Gastrocnemius medialis (tissue), 4 donors: ENCODE data around the gene TEP1. TPM values are rescaled to one million over a fixed set of nuclear protein-coding genes. Genes with fewer than 3 reads are reported as not detected.

Experiments used
- ATAC-seq, 2 donors: fragments of 150-250 bp; one replicate each; pipeline ENCODE4 v1.9.1; 2016
- DNase-seq, 2 donors: peaks; one replicate each; pipeline ENCODE4 v3.0.0-alpha.2; 2019
- H3K27ac ChIP-seq, 4 donors: fragments of 200-600 bp; sonication (generic); 1 replicate in 1 of 4; 2 replicates in 3 of 4; pipeline ENCODE4 v1.5.1; 2016 to 2018; ENCODE audit warnings: mild to moderate bottlenecking in 2 of 4, moderate library complexity in 1 of 4
- H3K27me3 ChIP-seq, 3 donors: fragments of 200-600 bp; sonication (generic) in 2 of 3; 1 replicate in 1 of 3; 2 replicates in 2 of 3; pipeline versions ENCODE4 v1.5.1 to v1.6.0; 2016 to 2019; ENCODE audit warnings: mild to moderate bottlenecking in 1 of 3, moderate library complexity in 1 of 3
- H3K36me3 ChIP-seq, 2 donors: fragments of 200-600 bp; sonication (generic) in 1 of 2; one replicate each; pipeline ENCODE4 v1.5.1; 2017 to 2018
- H3K4me1 ChIP-seq, 2 donors: fragments of 200-600 bp; sonication (generic) in 1 of 2; one replicate each; pipeline ENCODE4 v1.5.1; 2016 to 2017; ENCODE audit warnings: mild to moderate bottlenecking in 2 of 2
- H3K4me3 ChIP-seq, 4 donors: fragments of 200-600 bp; sonication (generic) in 3 of 4; 1 replicate in 1 of 4; 2 replicates in 3 of 4; pipeline ENCODE4 v1.5.1; 2016 to 2019; ENCODE audit warnings: mild to moderate bottlenecking in 2 of 4
- H3K9me3 ChIP-seq, 3 donors: fragments of 200-600 bp; sonication (generic) in 2 of 3; 1 replicate in 1 of 3; 2 replicates in 2 of 3; pipeline ENCODE4 v1.5.1; 2016 to 2019
- CTCF ChIP-seq, 5 experiments: fragments of 450-650 bp in 3 of 5; fragments of 200-600 bp in 2 of 5; sonication (generic) in 2 of 5; IDR thresholded peaks in 4 of 5; conservative IDR thresholded peaks in 1 of 5; 1 replicate in 4 of 5; 2 replicates in 1 of 5; pipeline ENCODE4 v1.5.1; 2016 to 2019; ENCODE audit warnings: antibody characterized with exemption in 5 of 5, mild to moderate bottlenecking in 3 of 5, moderate library complexity in 3 of 5
- POLR2A ChIP-seq, 2 donors: fragments of 450-650 bp; IDR thresholded peaks; one replicate each; pipeline ENCODE4 v1.6.1; 2017; ENCODE audit warnings: antibody characterized with exemption in 2 of 2, mild to moderate bottlenecking in 2 of 2, moderate library complexity in 2 of 2
- in situ Hi-C, 4 donors: fragments of 200-750 bp; cut with MboI; loops; one replicate each; pipeline versions ENCODE4 v1.15.0 to v1.8.0; 2017; ENCODE audit warnings: low sequenced_read_pairs in 4 of 4
- intact Hi-C: fragments of 100-400 bp; cut with DNase I; formaldehyde crosslinking; loops from one replicate; pipeline ENCODE4 v1.15.1; 2023; ENCODE audit warnings: low total_unique reads
- total RNA-seq, 4 donors: library from RNA; depleted of rRNA; stranded (reverse); fragments of >200 nt; gene quantifications; one replicate each; pipeline versions ENCODE4 v1.1.0 to v1.2.3, GENCODE V29; 2016

The TEP1 gene
- total RNA-seq, 4 donors from 2014 or later: 7.2 to 25.7 (median 12.0) TPM

- Histone ChIP-seq H3K4me1 (peaks cover 12 to 13% of the 10 kb centered on the region in 2 donors), H3K27ac (no peak overlapping the region), H3K27me3 (no peaks in the 10 kb centered on the region), H3K9me3 (no peaks in the 10 kb centered on the region), H3K4me3 (no peak overlapping the region), H3K36me3 (peaks cover 0 to 6% of the 10 kb centered on the region in 2 donors)
- DNase-seq (no peak), ATAC-seq (no peak)
- TF ChIP-seq POLR2A (IDR thresholded peaks at IDR 0.05) (no peak), CTCF (IDR thresholded peaks at IDR 0.05 in 4 of 5, conservative IDR thresholded peaks at IDR 0.05 in 1 of 5) (no peak)
- intact Hi-C loops: no loop called here
- in situ Hi-C loops: no loop called here
Measured at GRCh38 chr14:20440882-20441281, 27.6 kb upstream of the TEP1 start.

GRCh38 chr14:20440465-20440864 lies 27.2 kb upstream of the TEP1 start:
- intact Hi-C loops: no loop called here

GRCh38 chr14:20438664-20439063 lies 25.4 kb upstream of the TEP1 start:
- in situ Hi-C loops (no loop called here), intact Hi-C loops (no loop called here)
- TF ChIP-seq POLR2A (IDR thresholded peaks at IDR 0.05) (no peak), CTCF (IDR thresholded peaks at IDR 0.05 in 4 of 5, conservative IDR thresholded peaks at IDR 0.05 in 1 of 5) (no peak)
- Histone ChIP-seq H3K36me3 (no peaks in the 10 kb centered on the region), H3K27me3 (no peaks in the 10 kb centered on the region), H3K27ac (no peak overlapping the region), H3K9me3 (no peaks in the 10 kb centered on the region), H3K4me3 (no peak overlapping the region), H3K4me1 (peaks cover 32 to 33% of the 10 kb centered on the region in 2 donors)
- no peak for DNase-seq
- ATAC-seq: no peak

More at GRCh38 chr14:20440465-20440864, 27.2 kb upstream of the TEP1 start:
- no peak overlapping the region for H3K4me3 ChIP-seq
- ATAC-seq (no peak), DNase-seq (no peak)
- H3K27me3 ChIP-seq: no peaks in the 10 kb centered on the region
- TF ChIP-seq POLR2A (IDR thresholded peaks at IDR 0.05) (no peak), CTCF (IDR thresholded peaks at IDR 0.05 in 4 of 5, conservative IDR thresholded peaks at IDR 0.05 in 1 of 5) (no peak)
- no peak overlapping the region for H3K27ac ChIP-seq
- peaks cover 0 to 2% of the 10 kb centered on the region in 2 donors for H3K36me3 ChIP-seq
- peaks cover 17% of the 10 kb centered on the region in 2 donors for H3K4me1 ChIP-seq
- H3K9me3 ChIP-seq: no peaks in the 10 kb centered on the region
- in situ Hi-C loops: no loop called here

DNA sequence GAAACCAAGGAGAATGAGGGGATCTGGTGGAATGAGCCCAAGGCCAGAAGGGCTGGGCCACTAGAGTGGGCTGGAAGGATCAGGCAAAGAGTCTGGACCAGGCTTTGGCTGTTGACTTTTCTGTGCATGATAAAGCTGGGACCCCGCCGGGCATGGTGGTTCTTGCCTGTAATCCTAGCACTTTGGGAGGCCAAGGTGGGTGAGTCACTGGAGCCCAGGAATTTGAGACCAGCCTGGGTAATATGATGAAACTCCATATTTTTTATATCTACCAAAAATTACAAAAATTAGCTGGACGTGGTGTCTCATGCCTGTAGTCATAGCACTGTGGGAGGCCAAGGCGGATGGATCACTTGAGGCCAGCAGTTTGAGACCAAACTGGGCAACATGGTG lies 23.1 kb upstream of the TEP1 start:
- H3K4me1 ChIP-seq: peaks cover 41 to 54% of the 10 kb centered on the region in 2 donors
- peak in 1 of 2 donors; percentile 4 for ATAC-seq
- H3K4me3 ChIP-seq: peak overlapping the region in 1 of 4 donors; percentile 67
- TF ChIP-seq CTCF (IDR thresholded peaks at IDR 0.05 in 4 of 5, conservative IDR thresholded peaks at IDR 0.05 in 1 of 5) (no peak), POLR2A (IDR thresholded peaks at IDR 0.05) (no peak)
- no peaks in the 10 kb centered on the region for H3K27me3 ChIP-seq
- DNase-seq: no peak
- H3K27ac ChIP-seq: peak overlapping the region; percentile 88 to 98 (median 92)
- H3K9me3 ChIP-seq: no peaks in the 10 kb centered on the region
- intact Hi-C loops (no loop called here), in situ Hi-C loops (no loop called here)
- H3K36me3 ChIP-seq: no peaks in the 10 kb centered on the region
